GM21737 (cell line): Measurements from ENCODE around the gene OR2AT4.
"Not testable (repeated sequence)": the region's sequence is repeated elsewhere in the genome, so short reads cannot be mapped to it uniquely, and the experiment has no call there.

Source experiments
- ATAC-seq: cut with Tn5 transposase; IDR thresholded peaks from one replicate; pipeline ENCODE4 v1.9.1; 2021; ENCODE audit warnings: mild to moderate bottlenecking, moderate library complexity; ENCODE audit not compliant: unreplicated experiment

Gene OR2AT4

DNA sequence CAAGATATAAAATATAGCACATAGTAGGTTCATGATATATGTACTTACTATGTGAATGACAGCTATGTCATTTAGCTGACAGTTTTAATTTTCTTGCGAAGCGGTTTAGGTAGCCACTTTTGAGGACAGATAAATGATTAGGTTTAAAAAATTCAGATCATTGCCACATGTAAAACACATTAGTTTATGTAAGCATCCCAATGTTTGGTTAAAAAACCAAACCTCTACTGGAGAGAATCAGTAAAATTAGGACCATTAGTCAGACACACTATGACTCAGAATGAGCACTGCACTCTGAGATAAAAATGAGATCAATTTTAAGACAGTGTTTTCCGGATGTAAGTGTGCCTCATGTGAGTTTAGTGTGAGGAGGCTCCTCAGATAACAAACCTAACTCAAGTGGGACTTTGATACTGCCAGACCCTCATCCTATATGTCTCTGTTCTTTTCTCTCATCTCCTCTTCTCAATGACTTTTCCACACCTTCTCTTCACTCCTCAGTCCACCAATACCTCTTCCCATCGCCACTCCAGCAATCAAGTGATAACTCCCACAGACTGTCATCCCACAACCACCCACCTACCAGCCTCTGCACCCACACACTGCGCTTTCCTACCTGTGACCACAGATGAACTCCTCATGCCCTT, 6.8 kb upstream of the OR2AT4 start:
- no peak for ATAC-seq

DNA sequence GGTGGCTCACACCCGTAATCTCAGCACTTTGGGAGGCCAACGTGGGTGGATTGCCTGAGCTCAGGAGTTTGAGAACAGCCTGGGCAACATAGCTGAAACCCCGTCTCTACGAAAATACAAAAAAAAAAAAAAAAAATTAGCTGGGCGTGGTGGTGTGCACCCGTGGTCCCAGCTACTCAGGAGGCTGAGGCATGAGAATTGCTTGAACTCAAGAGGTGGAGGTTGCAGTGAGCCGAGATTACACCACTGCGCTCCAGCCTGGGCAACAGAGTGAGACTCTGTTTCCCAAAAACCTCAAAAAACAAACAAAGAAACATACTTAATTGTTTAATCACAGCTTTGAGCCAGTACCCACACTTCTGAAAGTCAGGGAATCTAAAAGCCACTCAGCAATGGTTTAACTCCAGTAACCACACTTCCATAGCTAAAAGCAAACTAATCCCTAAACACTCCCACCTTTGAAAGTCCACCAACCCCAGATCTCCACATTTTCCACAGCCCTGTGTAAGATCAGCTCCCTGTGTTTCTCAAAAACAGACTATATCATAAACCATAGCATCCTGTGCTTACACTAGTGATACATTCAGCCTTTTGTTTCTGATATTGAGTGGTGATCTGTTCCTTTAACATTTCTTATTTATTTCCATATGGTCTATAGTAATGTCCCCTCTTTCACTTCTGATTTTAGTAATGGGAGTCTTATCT, 4.9 kb upstream of the OR2AT4 start:
- ATAC-seq, result no peak

DNA sequence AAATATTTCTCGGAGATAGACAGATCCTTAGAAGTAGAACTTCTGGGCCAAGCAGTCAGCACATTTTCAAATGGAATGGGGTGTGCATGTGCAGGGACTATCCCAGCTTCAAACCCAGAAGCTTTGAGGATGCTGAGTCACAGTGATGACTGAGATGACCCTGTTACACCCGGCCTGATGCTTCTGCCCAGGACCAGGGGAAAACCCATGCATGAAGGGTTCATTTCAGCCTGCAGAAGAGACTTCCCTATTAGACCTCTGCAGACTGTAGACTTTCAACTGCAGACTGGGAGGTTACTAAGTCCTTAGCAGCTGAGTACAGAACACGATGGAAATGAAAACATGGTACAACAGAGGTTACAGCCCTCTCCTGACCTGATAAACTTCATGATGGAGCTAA, 3.6 kb upstream of the OR2AT4 start:
- peak; percentile 89 for ATAC-seq

DNA sequence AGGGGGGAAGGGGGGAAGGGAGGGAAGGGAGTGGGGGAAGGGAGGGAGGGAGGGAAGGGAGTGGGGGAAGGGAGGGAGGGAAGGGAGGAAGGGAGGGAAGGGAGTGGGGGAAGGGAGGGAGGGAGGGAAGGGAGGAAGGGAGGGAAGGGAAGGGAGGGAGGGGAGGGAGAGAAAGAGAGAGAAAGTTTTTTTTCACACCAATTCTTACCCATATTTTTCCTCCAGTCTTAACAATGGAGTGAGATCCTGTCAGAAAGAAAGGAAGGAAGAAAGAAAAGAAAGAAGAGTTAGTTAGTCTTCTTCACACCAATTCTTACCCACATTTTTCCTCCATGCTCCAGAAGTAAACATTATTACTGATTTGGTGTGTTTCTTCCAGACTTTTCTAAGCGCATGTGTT, 3.0 kb upstream of the OR2AT4 start:
- ATAC-seq, result no peak

DNA sequence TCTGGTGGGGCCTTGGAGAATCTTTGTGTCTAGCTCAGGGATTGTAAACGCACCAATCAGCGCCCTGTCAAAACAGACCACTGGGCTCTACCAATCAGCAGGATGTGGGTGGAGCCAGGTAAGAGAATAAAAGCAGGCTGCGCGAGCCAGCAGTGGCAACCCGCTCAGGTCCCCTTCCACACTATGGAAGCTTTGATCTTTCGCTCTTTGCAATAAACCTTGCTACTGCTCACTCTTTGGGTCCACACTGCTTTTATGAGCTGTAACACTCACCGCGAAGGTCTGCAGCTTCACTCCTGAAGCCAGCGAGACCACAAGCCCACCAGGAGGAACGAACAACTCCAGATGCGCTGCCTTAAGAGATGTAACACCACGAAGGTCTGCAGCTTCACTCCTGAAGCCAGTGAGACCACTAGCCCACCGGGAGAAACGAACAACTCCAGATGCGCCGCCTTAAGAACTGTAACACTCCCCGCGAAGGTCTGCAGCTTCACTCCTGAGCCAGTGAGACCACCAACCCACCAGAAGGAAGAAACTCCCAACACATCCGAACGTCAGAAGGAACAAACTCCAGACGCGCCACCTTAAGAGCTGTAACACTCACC, 2.3 kb upstream of the OR2AT4 start:
- not testable (repeated sequence) for ATAC-seq

DNA sequence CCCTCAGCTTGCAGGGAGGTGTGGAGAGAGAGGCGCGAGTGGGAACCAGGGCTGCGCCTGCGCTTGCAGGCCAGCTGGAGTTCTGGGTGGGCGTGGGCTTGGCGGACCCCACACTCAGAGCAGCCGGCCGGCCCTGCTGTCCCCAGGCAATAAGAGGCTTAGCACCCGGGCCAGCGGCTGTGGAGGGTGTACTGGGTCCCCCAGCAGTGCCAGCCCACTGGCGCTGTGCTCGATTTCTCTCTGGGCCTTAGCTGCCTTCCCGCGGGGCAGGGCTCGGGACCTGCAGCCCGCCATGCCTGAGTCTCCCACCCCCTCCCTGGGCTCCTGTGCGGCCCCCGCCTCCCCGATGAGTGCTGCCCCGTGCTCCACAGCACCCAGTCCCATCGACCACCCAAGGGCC, 1.5 kb upstream of the OR2AT4 start:
- ATAC-seq, result not testable (repeated sequence)

DNA sequence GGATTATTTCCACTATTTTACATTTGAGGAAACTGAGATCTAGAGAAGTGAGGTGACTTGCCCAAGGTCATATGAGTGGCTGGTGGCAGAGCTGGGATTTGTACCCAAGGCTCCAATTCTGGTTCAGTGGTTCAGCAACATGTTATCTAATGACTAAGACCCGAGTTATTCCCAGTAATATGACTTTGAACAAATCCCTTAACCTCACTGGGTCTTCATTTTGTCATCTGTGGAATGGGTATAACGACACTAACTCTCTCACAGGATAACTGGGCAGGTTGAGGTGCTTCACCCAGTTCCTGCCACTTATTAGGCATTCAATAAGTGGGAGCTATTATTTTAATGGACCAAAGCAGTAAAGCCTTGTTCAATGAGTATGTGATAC, 489 bp upstream of the OR2AT4 start:
- no peak for ATAC-seq

DNA sequence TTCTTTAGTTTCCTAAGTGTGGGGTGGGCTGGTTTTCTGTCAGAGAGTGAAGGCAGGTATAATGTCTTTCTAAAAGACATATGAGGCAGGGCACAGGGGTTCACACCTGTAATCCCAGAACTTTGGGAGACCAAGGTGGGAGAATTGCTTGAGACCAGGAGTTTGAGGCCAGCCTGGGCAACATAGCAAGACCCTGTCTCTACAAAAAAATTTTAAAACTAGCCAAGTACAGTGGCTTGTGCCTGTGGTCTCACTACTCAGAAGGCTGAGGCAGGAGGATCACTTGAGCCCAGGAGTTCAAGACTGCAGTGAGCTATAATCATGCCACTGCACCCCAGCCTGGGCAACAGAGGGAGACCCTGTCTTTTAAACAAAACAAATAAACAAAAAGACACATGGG, 2.3 kb downstream of the OR2AT4 start:
- not testable (repeated sequence) for ATAC-seq

DNA sequence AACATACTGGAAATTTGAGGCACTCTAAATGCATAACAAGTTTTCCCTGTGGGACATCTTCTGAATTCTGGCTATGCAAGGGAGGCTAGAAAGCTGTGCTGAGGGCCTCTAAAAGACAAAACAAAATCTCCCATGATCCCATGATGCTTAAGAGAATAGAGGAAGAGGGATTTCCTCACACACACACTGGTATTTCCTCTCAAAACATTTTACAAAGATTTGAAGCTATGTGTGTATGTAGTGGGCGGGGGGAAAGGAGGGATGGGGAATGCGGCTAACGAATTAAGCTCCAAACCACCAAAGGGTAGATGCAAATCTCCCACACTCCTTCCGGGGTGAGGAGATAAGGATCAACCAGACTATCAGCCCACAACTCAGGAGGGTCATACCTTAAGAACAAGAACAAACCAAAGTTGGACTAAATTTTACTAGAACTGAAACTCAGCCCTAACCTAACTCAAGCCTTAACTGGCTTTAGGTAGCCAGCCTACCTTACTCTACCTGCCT, 6.0 kb downstream of the OR2AT4 start:
- ATAC-seq, result no peak

DNA sequence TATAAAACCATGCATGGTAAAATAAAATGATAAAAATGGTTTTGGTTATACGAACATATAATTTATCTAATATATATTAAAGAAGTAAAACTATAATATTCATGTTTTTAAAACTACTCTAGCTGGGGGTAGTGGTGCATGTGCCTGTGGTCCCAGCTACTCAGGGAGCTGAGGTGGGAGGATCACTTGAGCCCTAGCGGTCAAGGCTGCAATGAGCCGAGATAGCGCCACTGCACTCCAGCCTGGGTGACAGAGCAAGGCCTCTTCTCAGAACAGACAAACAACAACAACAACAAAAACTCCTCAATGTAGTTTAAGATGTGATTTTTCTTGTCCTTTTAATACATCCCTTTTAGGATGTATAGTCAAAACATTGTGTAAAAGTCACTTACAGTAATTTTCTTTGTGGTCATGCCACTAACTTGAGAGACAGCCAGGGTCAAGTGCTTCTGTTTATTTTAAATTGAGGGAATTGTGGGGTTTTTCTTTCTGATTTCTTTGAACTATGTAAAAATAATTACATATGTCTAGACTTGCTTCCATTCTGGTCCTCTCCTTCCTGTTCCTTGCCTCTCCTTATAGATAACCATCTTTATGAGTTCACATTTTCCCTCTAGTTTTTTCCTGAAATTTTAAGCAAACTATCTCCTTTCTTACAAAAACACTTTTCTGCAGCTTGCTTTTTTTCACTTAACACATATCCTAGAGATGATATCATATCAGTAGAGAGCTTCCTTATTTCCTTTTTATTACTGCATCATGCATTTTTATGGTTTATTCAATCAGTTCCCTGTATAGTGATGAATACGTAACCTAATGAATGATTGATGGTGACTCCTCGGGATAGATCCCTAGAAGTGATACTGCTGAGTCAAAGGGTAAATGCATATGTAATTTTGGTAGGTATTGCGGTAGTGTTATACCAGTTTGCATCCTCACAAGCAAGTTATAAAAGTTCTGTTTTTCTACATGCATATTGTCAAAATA, 9.1 kb downstream of the OR2AT4 start:
- no peak for ATAC-seq

DNA sequence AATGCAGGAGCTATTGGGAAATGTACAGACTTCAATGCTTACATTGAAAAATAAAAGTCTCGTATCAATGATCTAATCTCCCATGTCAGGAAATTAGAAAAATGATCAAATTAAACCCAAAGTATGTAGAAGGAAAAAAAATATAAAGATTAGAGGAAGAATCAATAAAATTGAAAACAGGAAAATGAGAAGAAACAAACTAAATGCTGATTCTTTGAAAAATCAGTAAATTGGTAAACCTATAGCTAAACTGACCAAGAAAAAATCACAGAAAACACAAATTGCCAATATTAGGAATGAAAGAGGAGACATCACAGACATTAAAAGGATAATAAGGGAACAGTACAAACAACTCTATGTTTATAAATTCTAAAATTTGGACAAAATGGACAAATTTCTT, 11.8 kb downstream of the OR2AT4 start:
- no peak for ATAC-seq

DNA sequence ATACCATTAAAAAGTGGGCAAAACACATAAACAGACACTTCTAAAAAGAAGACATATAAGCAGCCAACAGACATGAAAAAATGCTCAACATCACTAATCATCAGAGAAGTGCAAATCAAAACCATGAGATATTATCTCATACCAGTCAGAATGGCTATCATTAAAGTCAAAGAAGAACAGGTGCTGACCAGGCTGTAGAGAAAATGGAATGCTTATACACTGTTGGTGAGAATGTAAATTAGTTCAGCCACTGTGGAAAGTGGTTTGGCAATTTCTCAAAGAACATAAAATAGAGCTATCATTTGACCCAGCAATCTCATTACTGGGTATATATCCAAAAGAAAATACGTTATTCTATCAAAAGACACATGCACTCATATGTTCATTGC, 13.5 kb downstream of the OR2AT4 start:
- no peak for ATAC-seq

DNA sequence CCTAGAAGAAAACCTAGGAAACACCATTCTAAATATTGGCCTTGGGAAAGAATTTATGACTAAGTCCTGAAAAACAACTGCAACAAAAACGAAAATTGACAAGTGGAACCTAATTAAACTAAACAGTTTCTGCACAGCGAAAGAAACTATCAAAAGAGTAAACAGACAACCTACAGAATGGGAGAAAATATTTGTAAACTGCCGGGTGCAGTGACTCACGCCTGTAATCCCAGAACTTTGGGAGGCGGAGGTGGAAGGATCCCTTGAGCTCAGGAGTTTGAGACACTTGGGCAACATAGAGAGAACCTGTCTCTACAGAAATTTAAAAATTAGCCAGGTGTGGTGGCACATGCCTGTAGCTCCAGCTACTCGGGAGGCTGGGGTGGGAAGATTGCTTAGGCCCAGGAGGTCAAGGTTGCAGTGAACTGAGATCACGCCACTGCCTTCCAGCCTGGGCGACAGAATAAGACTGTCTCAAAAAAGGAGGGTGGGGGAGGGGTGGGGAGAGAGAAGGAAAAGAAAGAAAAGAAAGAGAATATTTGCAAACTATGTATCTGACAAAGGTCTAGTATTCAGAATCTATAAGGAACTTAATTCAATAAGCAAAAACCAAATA, 14.0 kb downstream of the OR2AT4 start:
- ATAC-seq, result no peak

DNA sequence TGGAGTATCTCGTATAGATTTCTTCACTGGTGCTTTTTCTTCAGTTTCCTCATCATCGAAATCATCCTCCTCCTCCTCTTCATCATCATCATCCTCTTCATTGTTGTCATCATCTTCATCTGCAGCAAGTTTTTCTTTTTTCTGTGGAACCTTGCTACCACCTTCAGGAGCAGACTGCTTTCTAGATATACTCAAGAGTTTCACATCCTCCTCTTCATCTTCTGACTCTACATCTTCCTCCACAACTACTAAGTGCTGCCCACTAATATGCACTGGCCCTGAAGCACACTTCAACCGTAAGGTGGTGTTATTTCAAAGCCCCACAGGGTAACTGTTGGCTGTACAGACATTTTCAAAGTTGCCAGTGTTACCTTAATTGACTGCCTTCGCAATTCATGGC, 17.1 kb downstream of the OR2AT4 start:
- ATAC-seq, result no peak

DNA sequence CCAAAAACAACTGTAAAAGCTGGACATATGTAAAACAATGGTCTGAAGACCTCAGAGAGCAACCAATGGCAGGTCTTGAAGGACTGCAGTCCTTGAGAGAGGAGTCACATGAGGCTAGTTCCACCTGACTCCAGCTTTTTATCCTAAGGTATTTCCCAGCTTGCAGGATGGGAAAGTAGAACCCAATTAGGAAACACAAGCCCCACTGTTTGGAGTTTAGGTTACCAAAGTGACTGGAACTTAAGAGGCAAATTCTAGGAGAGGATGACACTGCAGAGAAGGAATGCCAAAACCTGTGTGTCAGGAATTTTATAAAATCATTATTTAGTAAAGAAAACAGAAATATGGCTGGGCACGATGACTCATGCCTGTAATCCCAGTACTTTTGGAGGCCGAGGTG, 18.4 kb downstream of the OR2AT4 start:
- ATAC-seq, result no peak

DNA sequence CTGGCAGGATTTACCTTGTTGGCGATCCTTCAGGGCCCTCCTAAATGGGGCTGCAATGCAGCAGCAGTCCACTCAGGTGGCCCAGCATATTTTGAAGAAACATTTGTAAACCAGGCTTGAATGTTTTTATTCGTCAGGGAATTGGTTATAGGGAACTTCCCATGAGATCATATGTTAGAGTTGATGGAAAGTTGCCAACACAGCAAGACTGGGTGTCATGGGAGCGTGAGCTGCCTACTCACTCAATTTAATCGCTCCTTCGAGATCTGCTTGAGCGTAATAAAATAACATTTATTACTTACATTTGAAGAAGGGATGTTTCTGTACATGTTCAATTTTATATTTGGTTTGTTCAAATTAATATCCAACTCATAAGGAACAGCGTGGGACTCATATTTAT, 19.4 kb downstream of the OR2AT4 start:
- no peak for ATAC-seq

DNA sequence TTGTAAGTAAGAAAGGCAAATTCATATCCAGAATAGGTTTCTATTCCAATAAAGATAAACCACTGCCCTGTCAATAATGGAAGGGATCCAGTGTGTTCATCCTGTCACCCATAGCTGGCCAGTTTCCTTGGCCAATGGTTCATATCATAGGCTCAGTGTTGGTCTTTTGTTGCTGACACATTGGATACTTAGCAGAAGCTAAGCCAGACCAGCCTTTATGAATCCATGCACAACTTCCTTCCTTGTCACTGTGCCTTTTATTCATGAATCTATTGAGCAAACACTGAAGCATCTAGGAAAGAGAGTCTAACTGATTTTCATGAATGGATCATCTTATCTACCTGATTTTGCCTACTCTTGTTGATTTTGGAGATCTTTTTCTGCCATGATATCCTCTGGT, 20.0 kb downstream of the OR2AT4 start:
- ATAC-seq, result no peak

DNA sequence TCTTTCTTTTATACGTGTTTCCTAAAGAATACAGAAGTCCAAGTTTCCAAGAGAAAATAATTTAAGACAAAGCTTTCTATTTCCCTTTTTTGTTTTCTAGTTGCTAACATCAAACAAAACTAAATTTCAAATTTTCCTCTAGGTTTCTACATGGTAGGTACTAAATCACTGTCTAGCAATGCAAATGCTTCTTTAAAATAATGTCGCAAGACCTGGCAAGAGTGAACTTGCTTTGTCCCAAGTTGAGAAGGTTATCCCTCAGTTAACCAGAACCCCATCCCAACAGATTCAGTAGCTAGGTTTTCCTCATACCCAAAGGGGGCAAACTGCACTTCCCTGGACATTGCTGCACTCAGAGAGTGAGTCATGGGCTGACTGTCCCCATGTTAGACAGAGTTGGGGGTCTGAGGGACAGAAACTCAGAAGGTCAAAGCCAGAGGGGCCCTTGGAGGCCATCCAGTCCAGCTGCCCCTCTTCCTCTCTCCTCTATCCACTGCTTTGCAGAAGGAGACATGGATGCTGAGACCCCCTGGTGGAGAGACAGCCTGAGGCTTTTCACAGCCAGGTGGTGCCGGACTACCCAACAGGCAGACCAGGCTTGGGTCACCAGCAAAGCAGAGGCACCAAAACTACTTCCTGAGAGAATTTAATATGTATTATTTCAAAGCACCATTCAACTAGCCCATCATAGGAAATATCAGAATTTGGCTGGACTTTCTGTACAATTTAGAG, 23.1 kb downstream of the OR2AT4 start:
- ATAC-seq, result no peak

DNA sequence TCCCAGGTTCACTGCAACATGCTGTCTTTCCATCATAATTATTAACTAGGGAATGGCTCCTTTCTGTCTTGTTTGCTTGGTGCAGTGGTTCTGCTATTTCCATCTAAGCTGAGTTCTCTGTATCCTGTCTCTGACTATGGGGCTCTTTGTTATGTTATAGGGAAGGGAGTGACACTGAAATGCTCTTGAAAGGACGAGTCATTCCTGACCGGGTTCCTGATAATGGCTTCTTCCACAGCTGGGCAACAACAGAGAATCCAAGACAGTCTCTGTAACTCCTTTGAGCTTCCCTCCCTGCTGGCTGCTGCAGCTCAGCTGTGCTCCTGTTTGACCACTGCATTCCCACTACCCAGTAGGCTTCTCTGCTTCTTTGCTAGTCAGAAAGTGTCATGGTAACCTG, 24.1 kb downstream of the OR2AT4 start:
- no peak for ATAC-seq

DNA sequence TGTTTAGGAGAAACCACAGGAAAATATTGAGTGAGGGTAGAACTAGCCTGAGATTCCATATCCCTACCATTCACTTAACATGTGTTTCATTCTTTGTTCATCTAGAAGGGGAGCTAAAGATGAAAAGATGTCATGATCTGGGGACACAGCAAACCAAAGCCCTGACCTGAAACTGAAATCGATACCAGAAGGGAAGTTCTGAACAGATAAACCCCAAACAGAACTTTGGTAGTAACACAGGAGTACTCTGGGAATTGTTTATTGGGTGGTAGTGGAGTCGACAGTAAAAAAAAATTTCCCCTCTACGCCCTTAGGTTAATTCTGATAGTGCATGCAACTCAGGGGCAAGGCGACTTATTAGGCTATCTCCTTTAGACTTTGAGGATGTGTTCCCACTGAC, 27.2 kb downstream of the OR2AT4 start:
- ATAC-seq, result no peak
